GM18519 (cell line): ENCODE measurements around the gene SNCA.

Experiments used
- ATAC-seq: cut with Tn5 transposase; IDR thresholded peaks from one replicate; pipeline ENCODE4 v1.9.1; 2021; ENCODE audit warnings: mild to moderate bottlenecking, moderate library complexity; ENCODE audit not compliant: unreplicated experiment, low FRiP score

Gene SNCA

DNA sequence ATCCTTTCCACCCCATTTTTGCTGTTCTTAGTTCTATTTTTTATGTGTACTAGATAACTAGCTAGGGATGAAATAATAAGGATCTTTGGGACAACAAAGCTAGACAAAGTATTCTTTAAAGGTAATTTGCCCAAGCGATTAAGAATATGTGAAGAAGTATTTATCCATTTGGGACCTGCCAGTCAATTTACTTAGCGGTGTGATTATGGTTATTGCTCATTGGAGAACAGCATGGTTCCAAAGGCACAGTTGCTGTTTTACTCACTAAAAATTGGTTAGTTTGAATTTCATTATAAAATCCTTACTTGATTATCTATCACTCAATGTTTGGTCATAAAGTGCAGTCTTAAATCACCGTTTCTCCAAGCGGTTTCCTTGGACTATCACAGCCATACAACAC is 124.1 kb downstream of the SNCA start:
- ATAC-seq: no peak

DNA sequence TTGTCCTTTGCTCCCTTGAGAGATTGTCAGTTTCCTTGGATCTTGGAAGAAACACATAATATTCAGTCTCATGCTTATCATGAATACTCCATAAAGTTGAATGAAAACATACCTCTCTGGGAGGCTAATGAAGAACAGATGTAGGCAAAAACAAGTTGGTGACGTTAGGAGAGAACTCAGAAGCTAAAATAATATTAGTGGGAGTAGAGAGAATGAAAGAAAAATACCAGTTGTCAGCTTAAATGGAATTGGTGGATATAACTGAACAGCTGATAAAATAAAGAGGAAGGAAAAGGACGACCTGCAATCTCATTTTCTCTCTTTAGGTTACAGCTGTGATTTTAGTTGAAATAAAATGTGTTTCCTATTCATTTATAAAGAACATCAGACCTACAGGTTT is 124.8 kb downstream of the SNCA start:
- no peak for ATAC-seq

- no peak for ATAC-seq
Observed at GRCh38 chr4:89708903-89709421, 128.0 kb downstream of the SNCA start.

- no peak for ATAC-seq
Observed at GRCh38 chr4:89707467-89707866, 129.5 kb downstream of the SNCA start.

- ATAC-seq: no peak
Observed at GRCh38 chr4:89704651-89705395, 132.1 kb downstream of the SNCA start.

- no peak for ATAC-seq
Observed at GRCh38 chr4:89703829-89704590, 133.0 kb downstream of the SNCA start.

DNA sequence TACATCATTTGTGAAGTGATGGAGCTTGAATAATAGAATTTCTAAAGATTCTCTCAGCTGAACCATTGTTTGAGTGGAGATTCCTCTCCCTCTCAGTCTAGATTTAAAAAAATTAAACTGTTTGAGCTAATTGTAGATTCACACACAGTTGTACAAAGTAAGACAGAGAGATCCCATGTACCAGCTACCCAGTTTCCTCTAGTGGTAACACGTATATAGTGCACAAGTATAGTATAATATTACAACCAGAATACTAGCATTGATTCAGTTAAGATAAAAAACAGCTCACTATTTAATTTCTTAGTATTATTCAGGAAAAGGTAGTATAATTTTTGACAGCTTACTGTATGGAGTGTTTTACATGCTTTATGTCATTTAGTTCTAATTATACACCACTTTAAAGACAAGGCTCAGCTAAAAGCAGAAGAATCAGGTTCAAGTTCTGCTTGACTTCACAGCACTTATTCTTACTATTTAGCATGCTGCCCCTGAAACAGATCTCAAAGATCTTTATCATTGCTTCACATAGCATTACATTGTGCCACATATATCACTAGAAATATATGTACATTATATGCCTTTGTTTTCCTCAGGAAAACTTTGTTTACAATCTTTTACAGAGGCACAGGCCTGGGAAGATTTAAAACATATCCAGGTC is 136.1 kb downstream of the SNCA start:
- ATAC-seq: no peak

- no peak for ATAC-seq
Observed at GRCh38 chr4:89685690-89686089, 151.3 kb downstream of the SNCA start.

- no peak for ATAC-seq
Observed at GRCh38 chr4:89685277-89685676, 151.7 kb downstream of the SNCA start.

GRCh38 chr4:89684536-89684935 is 152.4 kb downstream of the SNCA start:
- no peak for ATAC-seq

DNA sequence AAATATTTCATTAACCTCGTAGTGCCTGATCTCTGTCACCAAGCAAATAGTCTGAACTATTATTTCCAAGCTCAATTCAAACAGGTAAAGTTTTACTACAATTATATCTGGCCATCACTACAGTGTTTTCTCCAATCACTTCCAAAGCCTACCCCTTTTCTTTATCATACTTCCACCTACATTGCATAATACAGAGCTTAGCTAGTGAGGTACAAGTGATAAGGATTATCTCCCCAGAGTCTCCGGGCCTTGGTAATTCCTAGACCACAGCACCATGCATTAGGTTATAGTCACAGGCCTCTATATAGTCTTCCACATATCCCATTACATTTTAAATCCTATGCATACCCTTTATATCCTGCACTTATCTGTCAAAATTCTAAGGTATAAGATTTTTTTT is 154.2 kb downstream of the SNCA start:
- ATAC-seq: no peak

DNA sequence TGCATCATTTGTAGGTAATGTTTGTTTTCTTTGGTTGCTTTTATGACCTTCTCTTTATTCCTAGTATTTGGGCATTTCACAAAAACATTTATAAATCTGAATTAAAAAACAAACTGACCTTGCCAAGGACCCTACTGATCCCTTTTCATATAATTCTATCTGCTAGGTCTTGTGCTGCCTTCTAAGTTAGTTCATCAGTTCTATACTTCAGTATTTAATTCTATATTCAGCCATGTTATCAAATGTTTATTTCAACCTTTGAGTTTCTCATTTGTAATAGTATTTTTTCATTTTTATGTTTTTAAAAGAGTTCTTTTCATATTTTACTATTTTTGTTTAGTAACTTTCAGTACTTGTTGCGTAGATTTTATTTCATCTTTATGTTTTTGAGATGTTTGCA is 155.3 kb downstream of the SNCA start:
- no peak for ATAC-seq

- no peak for ATAC-seq
Observed at GRCh38 chr4:89681219-89681618, 155.7 kb downstream of the SNCA start.

DNA sequence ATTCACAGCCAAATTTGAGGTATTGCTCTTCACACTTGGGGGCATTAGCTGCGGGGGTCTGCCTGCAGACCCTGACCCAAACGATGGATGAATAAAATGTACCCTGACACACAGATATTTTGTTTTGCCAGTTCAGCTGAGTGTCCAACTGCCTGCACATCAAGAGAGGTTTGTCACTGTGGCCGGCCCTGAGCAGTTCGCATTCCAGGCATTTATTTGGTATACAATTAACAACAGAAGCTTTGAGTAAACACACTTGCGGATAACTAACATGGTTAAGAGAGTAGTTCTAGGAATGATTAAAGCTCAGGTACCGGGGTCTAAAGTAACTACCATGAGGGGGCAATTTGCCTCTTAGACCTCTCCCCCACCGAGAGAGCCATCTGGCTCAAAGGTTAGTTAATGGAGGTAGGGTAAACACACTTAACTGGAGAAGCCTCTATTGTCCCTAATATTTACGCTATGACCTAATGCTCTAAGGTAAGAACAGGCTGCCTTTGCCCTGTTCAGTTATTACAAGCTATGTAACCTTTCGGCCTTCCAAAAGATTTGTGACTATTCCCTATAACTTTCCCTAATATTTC is 162.0 kb downstream of the SNCA start:
- ATAC-seq: no peak
